Astrocyte (in vitro differentiated cells and primary cell): ENCODE measurements around the gene MYLK2.

Experiments used
- CTCF ChIP-seq: IDR thresholded peaks from 2 replicates; pipeline ENCODE4 v1.5.1; 2011; ENCODE audit warnings: low read depth, mild to moderate bottlenecking, inconsistent platforms, low read length, moderate library complexity; ENCODE audit not compliant: insufficient read depth
- EZH2 ChIP-seq: IDR thresholded peaks from 2 replicates; pipeline ENCODE4 v1.6.1; 2012; ENCODE audit warnings: mild to moderate bottlenecking, low read length, inconsistent platforms; ENCODE audit not compliant: insufficient read depth

GRCh38 chr20:31841928-31842327 lies 22.8 kb downstream of the MYLK2 start:
- TF ChIP-seq CTCF (no peak), EZH2 (no peak)
